Motor neuron (in vitro differentiated cells): ENCODE results near the gene RAB9A. TPM values are rescaled to one million over a fixed set of nuclear protein-coding genes. Genes with fewer than 3 reads are reported as not detected.

Experiments
- ATAC-seq, 8 experiments: fragments of 200-7000 bp; cut with Tn5 transposase; replicated peaks in 6 of 8; 2 replicates each; pipeline ENCODE4 v1.8.0; 2021; ENCODE audit warnings: mild to moderate bottlenecking in 8 of 8, moderate library complexity in 8 of 8
- H3K27ac ChIP-seq, 2 donors: fragments of 250-450 bp; sonication (Bioruptor Pico); 2 replicates each; pipeline ENCODE4 v1.9.0; 2021; ENCODE audit warnings: antibody characterized with exemption in 2 of 2, mild to moderate bottlenecking in 2 of 2, moderate library complexity in 1 of 2
- H3K4me1 ChIP-seq, 2 donors: fragments of 250-450 bp; sonication (Bioruptor Pico); replicated peaks in 1 of 2; 2 replicates each; pipeline ENCODE4 v1.6.1; 2021; ENCODE audit warnings: antibody characterized with exemption in 2 of 2, mild to moderate bottlenecking in 2 of 2, moderate library complexity in 1 of 2
- H3K4me3 ChIP-seq, 5 donors: fragments of 250-450 bp; sonication (Bioruptor Pico); 2 replicates each; pipeline ENCODE4 v1.9.0; 2021; ENCODE audit warnings: antibody characterized with exemption in 5 of 5, mild to moderate bottlenecking in 5 of 5, moderate library complexity in 4 of 5
- WGBS, 10 experiments: fragments of 450-650 bp; shearing (Covaris generic); methylation state at CpG; one replicate each; pipeline ENCODE4 v1.0.0; 2022; 5-methylcytosine and 5-hydroxymethylcytosine counted together
- in situ Hi-C, 9 experiments: fragments of 400-800 bp; cut with MboI; loops; one replicate each; pipeline ENCODE4 v1.15.0; 2021; ENCODE audit warnings: low sequenced_read_pairs in 9 of 9, low pct_unique_long_range_greater_than_20kb in 2 of 9; ENCODE audit not compliant: unreplicated experiment in 9 of 9
- total RNA-seq, 8 experiments: library from RNA; unstranded; fragments of 300-600 nt; gene quantifications; 2 replicates each; pipeline versions ENCODE4 v1.2.3 to v1.2.4, GENCODE V29; 2022

RAB9A gene
- total RNA-seq, 8 experiments from 2014 or later: 10.4 to 29.6 (median 15.0) TPM

DNA sequence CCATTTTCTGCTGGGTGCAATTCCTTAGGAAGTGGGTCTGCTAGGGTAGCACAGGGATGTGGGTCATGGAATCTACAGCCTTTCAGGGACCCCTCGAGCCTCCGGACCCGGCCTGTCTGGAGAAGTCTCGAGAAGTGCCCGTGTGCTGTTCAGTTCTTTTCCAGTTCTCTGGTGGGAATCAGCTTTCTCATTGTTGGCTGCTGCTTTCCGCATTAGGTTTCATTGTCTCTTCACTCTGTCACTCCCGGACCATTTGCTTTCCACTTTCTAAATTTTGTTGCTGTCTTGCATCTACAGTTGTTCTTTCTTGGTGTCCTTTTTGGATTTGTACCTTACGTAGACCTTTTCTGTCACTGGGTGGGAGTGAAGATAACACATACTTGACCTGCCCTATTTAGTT lies 6.1 kb downstream of the RAB9A start:
- no peak for ATAC-seq
- no peak overlapping the region for H3K27ac ChIP-seq
- 20 to 83% (median 40%) methylated on average over 1 to 7 of the region's 8 CpGs; no CpG with 5 or more reads in 7 of the 10 experiments for WGBS, 10 experiments
- H3K4me3 ChIP-seq: no peak overlapping the region
- in situ Hi-C loops: no loop called here
- H3K4me1 ChIP-seq: peaks cover 6 to 7% of the 10 kb centered on the region in 2 donors

GRCh38 chrX:13695601-13696115 lies 6.7 kb downstream of the RAB9A start:
- in situ Hi-C loops: no loop called here
- Histone ChIP-seq H3K4me3 (no peak overlapping the region), H3K27ac (no peak overlapping the region), H3K4me1 (peaks cover 3 to 6% of the 10 kb centered on the region in 2 donors)
- ATAC-seq: no peak
- 33 to 100% (median 83%) methylated on average over 1 to 4 of the region's 4 CpGs; no CpG with 5 or more reads in 5 of the 10 experiments for WGBS, 10 experiments

DNA sequence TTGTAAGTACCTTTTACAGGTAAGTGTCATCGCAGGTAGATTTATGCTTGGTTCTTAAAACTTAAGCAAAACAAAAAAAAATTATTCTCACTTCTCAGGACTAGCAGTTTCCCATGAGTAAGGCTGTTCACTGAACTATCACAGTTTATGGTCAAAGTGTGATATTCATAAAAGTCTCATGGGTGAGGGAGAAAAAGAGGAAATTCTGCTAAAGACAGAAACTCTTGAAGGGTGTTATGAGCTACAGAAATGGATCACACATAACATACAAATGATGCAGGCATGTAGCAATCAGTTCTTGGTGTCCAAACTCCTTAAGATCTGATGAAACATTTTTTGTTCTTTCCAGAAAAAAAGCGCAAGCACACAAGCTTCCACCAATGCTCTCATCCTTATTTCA lies 8.5 kb downstream of the RAB9A start:
- no peak overlapping the region for H3K27ac ChIP-seq
- H3K4me3 ChIP-seq: no peak overlapping the region
- peaks cover 3 to 6% of the 10 kb centered on the region in 2 donors for H3K4me1 ChIP-seq
- ATAC-seq: no peak
- in situ Hi-C loops: no loop called here
- WGBS, 10 experiments: 62 to 100% (median 91%) methylated on average over 1 to 2 of the region's 2 CpGs; no CpG with 5 or more reads in 4 of the 10 experiments

DNA sequence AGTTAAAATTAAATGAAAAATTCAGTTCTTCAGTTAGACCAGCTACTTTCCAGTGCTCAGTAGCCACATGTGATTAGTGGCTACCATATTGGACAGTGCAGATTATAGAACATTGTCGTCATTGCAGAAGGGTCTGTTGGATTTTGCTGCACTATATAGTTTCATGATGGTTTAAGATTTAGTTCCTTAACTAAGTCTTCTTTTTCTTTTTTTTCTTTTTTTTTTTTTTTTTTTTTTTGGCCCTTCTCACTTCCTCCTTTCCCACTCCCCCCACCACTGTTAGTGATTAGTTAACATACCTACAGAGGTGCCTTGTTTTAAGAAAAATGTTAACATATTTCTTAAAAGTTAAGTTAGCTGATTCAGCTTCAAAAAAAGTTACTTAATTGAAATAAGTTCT lies 9.0 kb downstream of the RAB9A start:
- H3K27ac ChIP-seq: no peak overlapping the region
- in situ Hi-C loops: no loop called here
- 86 to 100% (median 96%) methylated on average over 1 of the region's 1 CpG; no CpG with 5 or more reads in 6 of the 10 experiments for WGBS, 10 experiments
- ATAC-seq: no peak
- no peak overlapping the region for H3K4me3 ChIP-seq
- peaks cover under 1 to 3% of the 10 kb centered on the region in 2 donors for H3K4me1 ChIP-seq

GRCh38 chrX:13698432-13698831 lies 9.5 kb downstream of the RAB9A start:
- Histone ChIP-seq H3K4me1 (peaks cover 0 to 3% of the 10 kb centered on the region in 2 donors), H3K27ac (no peak overlapping the region), H3K4me3 (no peak overlapping the region)
- in situ Hi-C loops: no loop called here
- WGBS, 10 experiments: 0 to 100% (median 84%) methylated on average over 1 of the region's 1 CpG; no CpG with 5 or more reads in 4 of the 10 experiments
- no peak for ATAC-seq

GRCh38 chrX:13699183-13699826 lies 10.4 kb downstream of the RAB9A start:
- in situ Hi-C loops: no loop called here

DNA sequence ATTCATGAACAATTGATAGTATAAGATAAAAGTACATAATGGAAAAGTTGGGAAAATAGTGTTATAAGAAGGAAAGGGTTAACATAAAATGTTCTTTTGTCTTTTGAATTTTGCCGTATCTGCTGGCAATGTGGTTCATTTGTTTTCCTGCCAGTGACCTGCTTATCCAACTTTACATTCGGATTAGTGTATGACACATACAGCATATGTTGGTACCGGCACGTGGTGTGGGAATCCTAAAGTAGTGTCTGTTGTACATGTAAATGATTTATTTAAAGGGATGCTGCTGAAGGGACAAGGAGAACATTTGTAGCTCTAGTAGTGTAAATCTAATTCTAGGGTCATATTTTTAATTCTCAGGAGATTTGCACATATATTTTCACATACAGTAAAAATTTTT lies 11.5 kb downstream of the RAB9A start:
- no peaks in the 10 kb centered on the region for H3K4me1 ChIP-seq
- H3K27ac ChIP-seq: no peak overlapping the region
- H3K4me3 ChIP-seq: no peak overlapping the region
- WGBS, 10 experiments: 0 to 92% (median 41%) methylated on average over 1 to 4 of the region's 4 CpGs; no CpG with 5 or more reads in 4 of the 10 experiments
- ATAC-seq: peak in 1 of 8 experiments; percentile 18
- in situ Hi-C loops: no loop called here

More at GRCh38 chrX:13699183-13699826, 10.4 kb downstream of the RAB9A start:
- peak in 4 of 8 experiments; percentile 37 to 92 (median 66) for ATAC-seq
- H3K4me1 ChIP-seq: no peaks in the 10 kb centered on the region
- no peak overlapping the region for H3K27ac ChIP-seq
- no peak overlapping the region for H3K4me3 ChIP-seq
- 25 to 100% (median 87%) methylated on average over 1 to 6 of the region's 7 CpGs; no CpG with 5 or more reads in 2 of the 10 experiments for WGBS, 10 experiments

- WGBS, 10 experiments: 59 to 100% (median 89%) methylated on average over 1 to 4 of the region's 5 CpGs; no CpG with 5 or more reads in 6 of the 10 experiments
- ATAC-seq: no peak
- H3K4me1 ChIP-seq: no peaks in the 10 kb centered on the region
- no peak overlapping the region for H3K27ac ChIP-seq
- in situ Hi-C loops: no loop called here
- H3K4me3 ChIP-seq: no peak overlapping the region
These were observed 13.3 kb downstream of the RAB9A start for GRCh38 chrX:13702111-13702789.

DNA sequence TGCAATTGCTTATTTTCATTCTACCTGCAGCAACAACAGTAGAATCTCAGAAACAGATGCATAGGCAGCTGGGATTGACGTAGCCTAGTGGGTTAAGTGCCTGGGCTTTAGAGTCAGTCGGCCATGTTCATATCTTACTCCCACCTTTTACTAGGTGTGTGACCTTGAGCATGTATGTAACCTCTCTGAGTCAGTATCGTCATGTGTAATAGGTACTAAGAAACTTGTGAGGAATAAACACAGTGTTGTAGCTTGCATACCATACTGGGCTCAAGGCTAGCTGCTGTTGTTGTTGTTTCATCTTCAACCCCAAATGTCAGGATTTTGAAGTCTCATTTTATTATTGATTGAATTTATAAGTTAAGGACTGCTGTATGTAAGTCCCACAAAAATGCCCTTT lies 14.2 kb downstream of the RAB9A start:
- no peak for ATAC-seq
- H3K4me3 ChIP-seq: no peak overlapping the region
- H3K27ac ChIP-seq: no peak overlapping the region
- in situ Hi-C loops: no loop called here
- WGBS, 10 experiments: 72 to 100% methylated on average over 1 to 3 of the region's 3 CpGs; no CpG with 5 or more reads in 8 of the 10 experiments
- H3K4me1 ChIP-seq: no peaks in the 10 kb centered on the region

DNA sequence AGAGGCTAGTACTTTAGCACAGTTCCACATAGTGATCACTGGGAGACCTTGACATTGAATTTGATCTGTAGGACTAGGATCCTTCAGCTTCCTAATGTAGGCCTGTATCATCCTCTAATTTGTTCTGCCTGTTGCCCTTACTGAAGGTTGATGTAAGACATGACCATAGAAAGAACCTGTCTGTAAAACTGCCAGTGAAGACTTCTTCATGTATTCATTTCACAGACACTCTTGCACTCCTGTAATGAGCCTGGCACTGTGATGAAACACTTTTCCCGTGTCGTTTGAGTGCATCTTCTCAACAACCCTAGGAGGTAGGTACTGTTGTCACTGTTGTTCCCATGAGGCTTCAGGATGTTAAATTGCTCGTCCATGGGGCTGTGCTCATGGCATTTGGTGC lies 14.7 kb downstream of the RAB9A start:
- in situ Hi-C loops: no loop called here
- WGBS, 10 experiments: 46 to 100% (median 86%) methylated on average over 1 to 3 of the region's 3 CpGs; no CpG with 5 or more reads in 5 of the 10 experiments
- H3K27ac ChIP-seq: no peak overlapping the region
- no peaks in the 10 kb centered on the region for H3K4me1 ChIP-seq
- no peak for ATAC-seq
- H3K4me3 ChIP-seq: no peak overlapping the region

GRCh38 chrX:13711141-13711540 lies 22.2 kb downstream of the RAB9A start:
- no peaks in the 10 kb centered on the region for H3K4me1 ChIP-seq
- ATAC-seq: no peak
- H3K4me3 ChIP-seq: no peak overlapping the region
- 67 to 100% (median 92%) methylated on average over 1 to 2 of the region's 4 CpGs; no CpG with 5 or more reads in 6 of the 10 experiments for WGBS, 10 experiments
- no peak overlapping the region for H3K27ac ChIP-seq
- in situ Hi-C loops: no loop called here

DNA sequence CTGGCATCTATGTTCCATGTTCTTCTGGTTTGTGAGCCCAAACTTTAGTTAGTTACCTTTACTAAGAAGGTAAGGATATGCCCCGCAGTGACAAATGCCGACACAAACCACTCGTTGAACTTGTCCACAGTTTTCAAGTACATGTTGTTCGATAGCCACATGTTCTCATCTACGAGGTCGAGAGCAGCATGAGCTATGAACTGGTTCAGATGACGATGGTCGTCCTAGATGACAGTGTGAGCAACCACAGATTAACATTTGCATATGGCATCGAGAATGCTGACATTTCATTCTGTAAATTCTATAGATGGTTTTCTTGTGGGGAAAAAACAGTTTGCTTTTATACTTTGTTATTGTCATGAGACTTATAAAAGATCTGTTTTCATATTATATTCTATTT lies 27.5 kb downstream of the RAB9A start:
- WGBS, 10 experiments: 89 to 100% (median 94%) methylated on average over 1 to 8 of the region's 9 CpGs; no CpG with 5 or more reads in 4 of the 10 experiments
- in situ Hi-C loops: no loop called here
- Histone ChIP-seq H3K4me1 (peaks cover 2 to 7% of the 10 kb centered on the region in 2 donors), H3K4me3 (no peak overlapping the region), H3K27ac (no peak overlapping the region)
- no peak for ATAC-seq

DNA sequence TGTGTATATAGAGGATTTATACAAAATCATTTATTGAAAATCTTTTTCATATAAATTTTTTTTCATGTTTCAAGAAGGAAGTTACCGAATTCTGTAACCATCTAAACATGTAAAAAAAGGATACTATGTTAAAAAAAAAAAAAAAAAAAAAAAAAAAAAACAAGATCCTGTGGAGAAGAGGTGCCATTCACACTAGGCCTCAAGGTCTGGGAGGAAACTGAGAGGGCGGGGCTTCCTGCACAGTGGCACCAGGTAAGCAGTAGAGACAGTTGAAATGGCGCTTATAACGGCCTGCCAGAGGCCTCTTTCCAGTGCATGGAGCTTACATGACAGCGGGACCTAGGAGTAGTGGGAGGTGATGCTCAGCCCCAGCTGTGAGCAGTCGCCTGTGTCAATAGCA lies 28.0 kb downstream of the RAB9A start:
- ATAC-seq: no peak
- peak overlapping the region in 1 of 2 donors; percentile 91 for H3K27ac ChIP-seq
- in situ Hi-C loops: no loop called here
- 70 to 100% (median 88%) methylated on average over 1 to 6 of the region's 6 CpGs; no CpG with 5 or more reads in 4 of the 10 experiments for WGBS, 10 experiments
- no peak overlapping the region for H3K4me3 ChIP-seq
- peaks cover 2 to 7% of the 10 kb centered on the region in 2 donors for H3K4me1 ChIP-seq
